Heart left ventricle (tissue), 13 donors: ENCODE measurements around the gene GLB1L2.

ENCODE experiments used
- CTCF ChIP-seq, 12 donors: fragments of 200-600 bp; sonication (generic) in 4 of 12; IDR thresholded peaks; one replicate each; pipeline versions ENCODE4 v1.5.0 to v1.8.0; 2018 to 2022; ENCODE audit warnings: antibody characterized with exemption in 12 of 12, mild to moderate bottlenecking in 5 of 12
- POLR2A ChIP-seq, 2 donors: fragments of 450-650 bp; IDR thresholded peaks; one replicate each; pipeline ENCODE4 v1.6.1; 2017; ENCODE audit warnings: antibody characterized with exemption in 2 of 2, mild to moderate bottlenecking in 2 of 2, moderate library complexity in 2 of 2
- donor health status: ischemic (EF 13 %, LVEDD 7.1; RV severe dilation, severe dysfunction).
- donor health status: DM: no; HTN: yes; CAD: no.
- donor health status: DM: no; HTN: no; CAD: no.
- donor health status: ischemic (EF 25% LVEDD 6.9; RV normal size, moderate dysfunction).
- donor health status: ischemic (EF 25% LVEDD 5.7; RV mildly dilated, moderate dysfunction).
- donor health status: ischemic (EF 35%, LVEDD 5.7; RV mildly dilated, moderate dysfunction).
- donor health status: nonischemic (EF 11% LVEDD 7.7; RV severe dilation, severe dysfunction).
- donor health status: DM: yes; HTN: yes; CAD: no.
- donor health status: PGD.
- donor health status: ischemic (EF 29% LVEDD 5.4; RV normal size, mild dysfunction).
- donor health status: nonischemic (EF 23%, LVEDD 6.1; RV moderate dilation, normal function).

- TF ChIP-seq CTCF (IDR thresholded peaks at IDR 0.05) = no peak
- TF ChIP-seq POLR2A (IDR thresholded peaks at IDR 0.05) = no peak
Measured at GRCh38 chr11:134346101-134346975, 14.6 kb downstream of the GLB1L2 start.
